Stimulated activated memory B cell treated with anti-CD40 and anti-IgM and Interleukin-4, amounts not matched to agents 10 μg/mL and 1 μg/mL and 100 μg/mL, for 72 hours (primary cell): ENCODE data around the gene ZNF20.

Experiments used
- ATAC-seq: fragments of 150-1000 bp; cut with Tn5 transposase; 2 replicates; pipeline ENCODE4 v1.10.0; 2021
- H3K27ac Mint-ChIP-seq: one replicate; pipeline ENCODE4 v1.8.0; 2022; ENCODE audit warnings: mild to moderate bottlenecking, mixed read lengths
- H3K27me3 Mint-ChIP-seq: one replicate; pipeline ENCODE4 v1.8.0; 2022; ENCODE audit warnings: mixed read lengths
- H3K36me3 Mint-ChIP-seq: one replicate; pipeline ENCODE4 v1.8.0; 2022; ENCODE audit warnings: mixed read lengths
- H3K4me1 Mint-ChIP-seq: one replicate; pipeline ENCODE4 v1.8.0; 2022; ENCODE audit warnings: mixed read lengths
- H3K4me3 Mint-ChIP-seq: one replicate; pipeline ENCODE4 v1.8.0; 2022; ENCODE audit warnings: mild to moderate bottlenecking, moderate library complexity, mixed read lengths
- H3K9me3 Mint-ChIP-seq: one replicate; pipeline ENCODE4 v1.8.0; 2022; ENCODE audit warnings: mixed read lengths

ZNF20 gene

DNA sequence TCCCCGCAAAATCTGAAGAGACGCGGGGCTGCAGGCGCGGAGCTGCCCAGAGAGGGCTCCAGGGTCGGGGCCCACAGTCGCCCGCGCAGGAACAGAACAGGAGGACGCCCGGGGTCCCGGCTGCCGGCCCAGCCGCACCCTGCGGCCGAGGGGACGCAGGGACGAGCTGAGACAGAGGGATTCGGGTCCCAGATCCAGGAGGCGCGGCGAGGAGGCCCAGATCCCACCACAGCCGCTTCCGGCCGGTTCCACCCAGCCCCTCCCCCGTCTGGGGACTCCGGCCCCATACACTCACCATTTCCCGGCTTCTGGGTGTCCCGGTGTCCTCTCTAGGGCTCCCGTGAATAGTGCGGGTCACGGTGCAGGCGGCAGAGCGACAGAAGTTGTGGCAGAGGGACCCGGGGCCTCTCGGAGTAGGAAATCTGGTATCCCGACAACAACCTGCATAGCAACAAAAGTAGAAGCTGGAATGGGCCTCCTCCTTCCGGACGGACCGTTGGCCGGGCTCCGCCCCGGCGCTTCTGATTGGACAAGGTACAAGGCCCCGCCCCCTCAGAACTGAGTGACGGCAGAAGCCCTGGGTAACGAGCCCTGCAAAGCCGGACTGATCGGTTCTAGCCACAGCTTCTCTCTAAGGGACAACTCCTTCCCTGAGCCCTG lies at the start of gene ZNF20:
Gene ZNF20, minus strand, starts transcription at position 466 of the 660 bp plus-strand sequence. Its CDS starts 168 bp downstream, at position 298.
- H3K27ac Mint-ChIP-seq = peak within 1 kb of the TSS; percentile 83
- peak within 1 kb of the TSS; percentile 98 for H3K4me3 Mint-ChIP-seq
- H3K27me3 Mint-ChIP-seq = no peaks in the 10 kb centered on the region
- peak; percentile 99 for ATAC-seq
- peaks cover 19% of the 10 kb centered on the region for H3K36me3 Mint-ChIP-seq
- no peaks in the 10 kb centered on the region for H3K9me3 Mint-ChIP-seq
- H3K4me1 Mint-ChIP-seq = peaks cover 44% of the 10 kb centered on the region

DNA sequence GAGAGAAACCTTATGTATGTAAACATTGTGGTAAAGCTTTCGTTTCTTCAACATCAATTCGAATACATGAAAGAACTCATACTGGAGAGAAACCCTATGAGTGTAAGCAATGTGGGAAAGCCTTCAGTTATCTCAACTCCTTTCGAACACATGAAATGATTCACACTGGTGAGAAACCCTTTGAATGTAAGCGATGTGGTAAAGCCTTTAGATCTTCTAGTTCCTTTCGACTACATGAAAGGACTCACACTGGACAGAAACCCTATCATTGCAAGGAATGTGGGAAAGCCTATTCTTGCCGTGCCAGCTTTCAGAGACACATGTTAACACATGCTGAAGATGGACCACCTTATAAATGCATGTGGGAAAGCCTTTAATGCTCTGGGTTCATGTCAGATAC lies 47.5 kb upstream of the ZNF20 start:
- Mint-ChIP-seq H3K9me3 (peaks cover 18% of the 10 kb centered on the region), H3K4me1 (no peaks in the 10 kb centered on the region), H3K27ac (no peak overlapping the region), H3K4me3 (no peak overlapping the region), H3K27me3 (no peaks in the 10 kb centered on the region), H3K36me3 (peaks cover 94% of the 10 kb centered on the region)
- ATAC-seq = no peak

DNA sequence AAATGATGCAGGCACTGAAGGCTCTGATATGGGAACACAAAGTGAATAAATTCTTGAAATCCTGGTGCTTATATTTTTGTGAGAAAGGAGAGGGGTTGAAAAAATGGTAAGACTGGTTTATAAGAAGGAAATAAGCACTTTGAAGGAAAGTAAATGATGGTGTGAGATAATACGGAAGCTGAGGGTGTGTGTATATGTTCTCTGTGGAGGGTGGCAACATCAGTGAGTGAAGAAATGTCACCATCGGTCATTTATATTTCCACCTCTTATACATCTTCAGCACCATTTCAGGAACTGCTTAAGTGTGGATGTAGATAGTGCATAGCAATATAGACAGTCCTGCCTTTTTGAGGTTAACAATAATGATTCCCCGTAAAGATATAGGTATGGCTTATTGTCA lies 40.2 kb upstream of the ZNF20 start:
- H3K4me3 Mint-ChIP-seq = no peak overlapping the region
- peaks cover 7% of the 10 kb centered on the region for H3K9me3 Mint-ChIP-seq
- H3K4me1 Mint-ChIP-seq = peaks cover 22% of the 10 kb centered on the region
- no peak for ATAC-seq
- no peaks in the 10 kb centered on the region for H3K27me3 Mint-ChIP-seq
- peaks cover 82% of the 10 kb centered on the region for H3K36me3 Mint-ChIP-seq
- H3K27ac Mint-ChIP-seq = no peak overlapping the region

DNA sequence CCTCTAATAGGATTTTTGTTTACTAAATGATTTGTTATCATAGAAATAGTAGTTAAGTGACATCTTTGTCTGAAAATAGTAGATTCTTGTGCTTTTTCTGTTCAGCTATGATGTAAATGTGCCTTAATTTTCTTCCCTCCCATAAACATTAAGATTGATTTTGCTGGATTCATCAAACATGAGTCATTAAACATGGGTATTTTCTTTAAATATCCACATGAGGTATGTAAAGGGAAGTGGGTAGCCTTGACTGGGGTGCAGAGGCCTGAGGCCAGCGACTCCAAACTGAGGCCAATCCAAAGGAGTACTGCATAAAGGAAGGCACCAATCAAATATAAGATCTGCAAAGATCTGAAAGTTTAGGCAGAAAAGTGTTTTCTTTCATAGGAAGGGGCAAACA lies 26.5 kb upstream of the ZNF20 start:
- Mint-ChIP-seq H3K36me3 (peaks cover 34% of the 10 kb centered on the region), H3K4me3 (no peak overlapping the region), H3K4me1 (peaks cover 45% of the 10 kb centered on the region), H3K27me3 (no peaks in the 10 kb centered on the region), H3K9me3 (no peaks in the 10 kb centered on the region), H3K27ac (peak overlapping the region; percentile 26)
- ATAC-seq = no peak

DNA sequence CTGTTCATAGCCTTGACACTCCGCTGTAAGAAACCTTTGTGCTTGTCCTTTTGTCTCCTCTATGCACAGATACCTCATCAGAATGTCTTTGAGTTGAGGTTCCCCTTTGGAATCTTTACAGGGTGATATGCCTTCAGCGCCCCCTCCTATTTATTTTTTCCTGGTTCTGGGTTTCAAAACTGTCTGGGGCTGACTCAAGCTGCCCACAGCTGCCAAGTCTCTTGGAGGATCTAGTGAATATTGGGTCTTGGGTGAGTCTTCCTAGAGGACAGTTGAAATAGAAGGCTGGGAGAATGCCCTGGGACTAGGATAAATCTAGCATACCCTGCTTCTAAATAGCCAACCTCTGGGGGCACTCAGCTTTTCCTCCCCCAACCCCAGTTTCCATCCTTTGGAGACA lies 23.7 kb upstream of the ZNF20 start:
- peaks cover 16% of the 10 kb centered on the region for H3K36me3 Mint-ChIP-seq
- peaks cover 40% of the 10 kb centered on the region for H3K4me1 Mint-ChIP-seq
- peak overlapping the region; percentile 99 for H3K27ac Mint-ChIP-seq
- peak overlapping the region; percentile 97 for H3K4me3 Mint-ChIP-seq
- no peaks in the 10 kb centered on the region for H3K9me3 Mint-ChIP-seq
- no peaks in the 10 kb centered on the region for H3K27me3 Mint-ChIP-seq
- no peak for ATAC-seq

DNA sequence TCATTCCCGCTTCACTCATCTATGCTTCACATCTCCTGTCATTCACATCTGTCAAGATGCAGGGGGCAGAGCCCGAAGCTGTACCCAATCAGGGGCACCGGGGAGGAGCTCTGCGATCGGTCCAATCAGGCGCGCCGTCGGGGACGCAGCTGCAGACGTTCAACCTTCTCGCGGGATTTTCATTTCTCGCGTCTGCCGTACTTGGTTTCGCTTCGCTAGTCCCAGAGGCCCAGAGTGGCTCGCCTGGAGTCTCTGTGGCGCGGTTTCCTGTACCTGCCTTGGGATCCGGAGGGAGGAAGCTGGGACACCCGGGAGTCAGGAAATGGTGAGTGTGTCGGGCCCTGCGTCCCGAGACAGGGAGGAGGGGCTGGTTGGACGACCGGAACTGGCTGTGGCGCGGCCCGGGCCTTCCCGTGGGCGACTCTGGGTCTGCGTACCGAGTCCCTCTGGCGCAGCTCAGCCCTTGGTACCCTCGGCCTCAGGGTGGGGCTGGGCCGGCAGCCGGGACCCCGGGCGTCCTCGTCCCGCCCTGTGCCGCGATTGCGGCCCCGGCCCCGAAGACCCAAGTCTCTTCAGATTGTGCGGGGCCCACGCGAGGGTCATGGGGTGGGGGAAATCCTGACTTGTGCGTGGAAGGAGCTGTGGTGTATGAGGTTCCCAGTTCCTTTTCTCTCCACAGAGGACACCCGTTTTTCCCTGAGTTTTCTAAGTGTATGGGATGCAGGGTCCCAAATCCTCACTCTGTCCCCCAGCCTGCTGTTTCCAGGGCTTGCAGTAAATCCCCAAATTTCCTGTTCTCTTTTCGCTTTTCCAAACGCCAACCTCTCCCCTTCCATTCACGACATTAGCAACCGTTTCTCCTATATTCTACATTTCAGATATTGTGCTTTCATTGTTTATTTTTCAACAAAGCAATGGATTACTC lies 23.0 kb upstream of the ZNF20 start, which contains the start of gene ZNF136:
Gene ZNF136, plus strand, starts transcription at position 215 of the 925 bp plus-strand sequence. Its CDS starts 108 bp downstream, at position 323.
- ATAC-seq = peak; percentile 100
- Mint-ChIP-seq H3K36me3 (peaks cover 10% of the 10 kb centered on the region), H3K27ac (peak within 1 kb of the TSS; percentile 99), H3K27me3 (no peaks in the 10 kb centered on the region), H3K4me3 (peak within 1 kb of the TSS; percentile 99), H3K4me1 (peaks cover 40% of the 10 kb centered on the region), H3K9me3 (no peaks in the 10 kb centered on the region)

DNA sequence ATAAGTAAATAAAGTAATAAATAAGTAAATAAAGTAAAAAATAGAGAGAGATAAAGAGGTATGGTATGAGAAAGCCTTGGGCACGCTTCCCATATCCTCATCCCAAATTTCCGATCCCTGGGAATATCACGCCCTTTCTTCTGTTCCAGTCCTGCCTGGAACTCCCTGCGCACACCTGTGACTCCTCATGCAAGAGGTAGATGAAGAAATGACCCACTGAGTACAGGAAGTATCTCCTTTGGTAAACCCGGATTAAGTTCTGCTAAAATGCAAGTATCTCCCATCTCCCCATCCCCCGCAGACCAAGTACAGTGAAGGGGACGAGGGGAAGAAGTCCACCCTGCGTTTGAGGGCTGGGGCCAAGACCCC lies 22.3 kb upstream of the ZNF20 start:
- peak overlapping the region; percentile 99 for H3K4me3 Mint-ChIP-seq
- peak overlapping the region; percentile 99 for H3K27ac Mint-ChIP-seq
- no peaks in the 10 kb centered on the region for H3K27me3 Mint-ChIP-seq
- H3K9me3 Mint-ChIP-seq = no peaks in the 10 kb centered on the region
- peaks cover 40% of the 10 kb centered on the region for H3K4me1 Mint-ChIP-seq
- ATAC-seq = no peak
- H3K36me3 Mint-ChIP-seq = peaks cover 10% of the 10 kb centered on the region

DNA sequence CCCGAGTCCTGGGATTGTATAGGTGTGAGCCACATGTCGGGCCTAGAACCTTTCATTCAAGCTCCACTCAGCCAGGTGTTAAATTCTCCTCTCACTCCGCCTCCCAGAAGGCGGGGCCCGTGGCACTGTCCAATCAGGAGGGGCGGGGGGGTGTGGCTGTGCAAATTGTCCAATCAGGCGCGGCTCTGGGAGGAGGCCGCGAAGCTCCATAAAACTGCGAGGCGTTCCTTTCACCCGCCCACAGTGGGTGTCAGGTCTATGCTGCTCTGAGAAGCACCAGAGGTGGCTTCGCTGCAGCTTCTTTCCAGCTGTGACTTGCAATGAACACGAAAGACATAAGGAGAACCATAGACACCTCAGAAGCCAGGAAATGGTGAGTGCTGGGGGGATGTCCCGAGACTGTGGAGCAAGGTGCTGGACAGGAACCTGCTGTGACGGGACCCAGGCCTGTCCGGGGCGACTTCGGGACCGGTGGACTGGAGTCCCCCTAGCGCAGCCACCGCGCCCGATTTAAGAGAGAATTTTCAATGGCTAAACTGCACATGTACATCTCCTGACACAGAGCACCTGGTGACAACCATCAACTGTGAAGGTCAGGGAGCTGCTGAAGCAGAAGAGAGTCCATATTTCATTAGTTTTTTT lies 19.7 kb upstream of the ZNF20 start:
- Mint-ChIP-seq H3K27me3 (no peaks in the 10 kb centered on the region), H3K4me3 (no peak overlapping the region), H3K9me3 (no peaks in the 10 kb centered on the region), H3K4me1 (peaks cover 33% of the 10 kb centered on the region), H3K36me3 (peaks cover under 1% of the 10 kb centered on the region), H3K27ac (no peak overlapping the region)
- no peak for ATAC-seq

DNA sequence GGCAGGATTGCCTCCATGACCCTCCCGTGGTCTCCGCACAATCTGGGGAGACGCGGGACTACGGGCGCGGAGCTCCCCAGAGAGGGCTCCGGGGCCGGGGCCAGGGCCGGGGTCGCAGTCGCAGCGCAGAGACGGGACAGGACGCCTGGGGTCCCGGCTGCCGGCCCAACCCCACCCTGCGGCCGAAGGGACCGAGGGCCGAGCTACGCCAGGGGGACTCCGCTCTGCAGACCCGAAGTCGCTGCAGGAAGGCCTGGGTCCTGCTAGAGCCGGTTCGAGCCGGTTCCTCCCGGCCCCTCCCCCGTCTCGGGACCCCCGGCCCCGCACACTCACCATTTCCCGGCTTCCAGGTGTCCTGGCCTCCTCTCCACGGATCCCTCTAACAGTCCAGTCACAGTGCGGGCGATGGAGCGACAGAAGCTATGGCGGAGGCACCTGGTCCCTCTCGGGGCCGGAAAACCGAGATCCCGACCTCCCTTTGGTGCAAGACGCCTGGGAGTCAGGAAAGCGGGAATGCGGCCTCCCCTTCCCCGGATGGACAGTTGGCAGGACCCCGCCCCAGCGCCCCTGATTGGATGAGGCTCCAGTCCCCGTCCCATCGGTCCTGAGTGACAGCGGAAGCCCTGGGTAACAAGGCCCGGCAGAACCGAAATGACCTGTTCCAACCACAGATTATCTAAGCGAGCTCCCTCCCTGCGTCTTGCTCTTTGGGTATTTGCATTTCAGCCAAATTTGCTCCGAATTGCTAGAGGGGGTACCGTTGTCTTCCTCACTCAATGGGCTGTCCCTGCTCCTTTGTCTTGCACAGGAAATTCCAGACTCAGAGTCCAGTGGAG lies 16.3 kb upstream of the ZNF20 start, which contains the start of gene ZNF625:
Gene ZNF625, minus strand, starts transcription at position 512 of the 836 bp plus-strand sequence. Its CDS starts 176 bp downstream, at position 336.
- no peaks in the 10 kb centered on the region for H3K27me3 Mint-ChIP-seq
- ATAC-seq = peak; percentile 96
- peak within 1 kb of the TSS; percentile 94 for H3K4me3 Mint-ChIP-seq
- peak within 1 kb of the TSS; percentile 96 for H3K27ac Mint-ChIP-seq
- no peaks in the 10 kb centered on the region for H3K9me3 Mint-ChIP-seq
- H3K36me3 Mint-ChIP-seq = peaks cover 10% of the 10 kb centered on the region
- peaks cover 24% of the 10 kb centered on the region for H3K4me1 Mint-ChIP-seq

DNA sequence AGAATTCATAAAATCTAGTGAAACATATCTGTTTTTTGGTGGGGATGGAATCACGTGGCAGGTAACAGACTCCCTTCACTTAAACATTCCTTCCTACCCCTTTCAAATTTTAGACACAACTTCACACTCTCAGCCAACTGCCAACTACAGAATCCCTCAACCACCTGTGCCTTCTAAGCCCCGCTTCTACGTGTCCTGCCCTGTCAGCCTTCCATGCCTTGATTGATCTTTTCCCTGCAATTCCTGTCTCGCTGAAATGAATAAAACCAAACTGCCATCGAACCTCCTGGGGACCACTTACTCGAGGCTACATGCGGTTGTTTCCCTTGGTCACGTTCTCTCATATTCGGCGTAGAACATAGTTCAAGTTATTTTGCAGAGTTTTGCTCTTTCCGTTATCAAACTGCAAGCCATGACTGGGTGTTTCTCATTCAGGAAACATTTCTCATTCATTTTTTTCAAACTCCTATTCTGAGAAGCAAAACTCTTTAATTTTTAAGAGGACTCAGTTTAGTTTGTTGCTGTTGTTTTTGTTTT lies 15.2 kb upstream of the ZNF20 start:
- no peaks in the 10 kb centered on the region for H3K27me3 Mint-ChIP-seq
- H3K4me3 Mint-ChIP-seq = peak overlapping the region; percentile 94
- peaks cover 16% of the 10 kb centered on the region for H3K36me3 Mint-ChIP-seq
- no peak for ATAC-seq
- H3K27ac Mint-ChIP-seq = peak overlapping the region; percentile 96
- H3K9me3 Mint-ChIP-seq = no peaks in the 10 kb centered on the region
- peaks cover 24% of the 10 kb centered on the region for H3K4me1 Mint-ChIP-seq

DNA sequence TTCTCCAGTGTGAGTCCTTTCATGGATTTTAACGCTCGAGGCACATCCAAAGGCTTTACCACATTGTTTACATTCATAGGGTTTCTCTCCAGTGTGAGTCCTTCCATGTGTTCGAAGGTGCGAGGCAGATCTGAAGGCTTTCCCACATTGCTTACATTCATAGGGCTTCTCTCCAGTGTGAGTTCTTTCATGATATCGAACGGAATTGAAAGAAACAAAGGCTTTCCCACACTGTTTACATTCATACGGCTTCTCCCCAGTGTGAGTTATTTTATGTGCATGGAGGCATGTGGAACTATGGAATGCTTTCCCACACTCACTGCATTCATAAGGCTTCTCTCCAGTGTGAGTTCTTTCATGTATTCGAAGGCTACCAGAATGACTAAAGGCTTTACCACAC lies 5.2 kb upstream of the ZNF20 start:
- no peak overlapping the region for H3K4me3 Mint-ChIP-seq
- H3K27me3 Mint-ChIP-seq = no peaks in the 10 kb centered on the region
- H3K9me3 Mint-ChIP-seq = peaks cover 13% of the 10 kb centered on the region
- peaks cover 11% of the 10 kb centered on the region for H3K4me1 Mint-ChIP-seq
- peaks cover 37% of the 10 kb centered on the region for H3K36me3 Mint-ChIP-seq
- H3K27ac Mint-ChIP-seq = no peak overlapping the region
- no peak for ATAC-seq

DNA sequence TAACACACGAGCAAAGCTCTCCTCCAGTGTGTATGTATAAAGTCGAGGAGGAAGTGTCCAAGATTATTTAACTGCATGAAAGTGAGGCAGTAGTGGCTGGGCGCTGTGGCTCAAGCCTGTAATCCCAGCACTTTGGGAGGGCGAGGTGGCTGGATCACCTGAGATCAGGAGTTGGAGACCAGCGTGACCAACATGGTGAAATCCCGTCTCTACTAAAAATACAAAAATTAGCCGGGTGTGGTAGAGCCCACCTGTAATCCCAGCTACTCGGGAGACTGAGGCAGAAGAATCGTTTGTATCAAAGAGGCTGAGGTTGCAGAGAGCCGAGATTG lies 1.2 kb upstream of the ZNF20 start:
- H3K4me1 Mint-ChIP-seq = peaks cover 44% of the 10 kb centered on the region
- no peak overlapping the region for H3K27ac Mint-ChIP-seq

DNA sequence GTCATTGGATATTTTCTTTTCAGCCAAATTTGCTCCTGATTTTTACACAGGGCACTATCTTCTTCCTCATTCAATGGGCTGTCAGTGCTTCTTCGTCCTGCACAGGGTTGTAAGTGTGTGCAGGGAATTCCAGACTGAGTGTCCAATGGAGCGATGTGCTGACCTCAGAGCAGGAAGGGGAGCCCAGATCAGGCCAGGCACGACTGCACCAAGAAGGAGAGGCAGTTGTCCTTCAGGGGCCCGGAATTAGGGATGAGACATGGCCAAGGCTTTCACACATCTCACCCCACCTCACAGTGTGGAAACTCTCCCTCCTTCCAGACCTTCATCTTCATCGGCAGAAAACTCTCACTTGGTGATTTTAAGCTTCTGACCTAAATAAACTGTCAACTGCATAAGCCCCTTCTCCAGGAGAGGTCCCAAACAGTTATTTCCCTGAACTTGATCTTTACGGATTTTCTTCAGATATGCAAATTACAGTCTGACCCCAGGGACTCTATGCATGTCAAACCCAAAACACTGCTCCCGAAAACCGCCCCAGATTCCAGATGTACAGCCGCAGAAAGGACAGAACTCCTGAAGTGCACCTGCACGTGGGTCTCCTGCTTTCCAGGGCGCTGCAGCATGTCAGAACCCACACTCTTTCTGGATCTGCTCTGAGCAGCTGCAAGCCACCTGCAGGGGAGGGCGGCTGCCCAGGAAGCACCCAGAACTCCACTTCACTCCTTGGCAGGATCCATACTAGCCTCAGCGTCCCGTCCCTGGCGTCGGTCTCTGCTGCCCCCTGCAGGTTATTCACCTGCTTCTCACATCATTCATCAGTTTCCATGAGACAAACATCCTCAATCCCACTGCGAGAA lies 625 bp upstream of the ZNF20 start:
- ATAC-seq = peak; percentile 82
- Mint-ChIP-seq H3K4me3 (peak overlapping the region; percentile 98), H3K36me3 (peaks cover 19% of the 10 kb centered on the region), H3K9me3 (peaks cover 7% of the 10 kb centered on the region), H3K27ac (peak overlapping the region; percentile 83), H3K27me3 (no peaks in the 10 kb centered on the region), H3K4me1 (peaks cover 44% of the 10 kb centered on the region)

More for the DNA sequence above, 1.2 kb upstream of the ZNF20 start:
- Mint-ChIP-seq H3K4me3 (peak overlapping the region; percentile 98), H3K9me3 (peaks cover 11% of the 10 kb centered on the region), H3K27me3 (no peaks in the 10 kb centered on the region), H3K36me3 (peaks cover 23% of the 10 kb centered on the region)
- no peak for ATAC-seq
